Right atrium auricular region (tissue), 2 donors: ENCODE measurements around the gene SMAD9. TPM values are rescaled to one million over a fixed set of nuclear protein-coding genes. Genes with fewer than 3 reads are reported as not detected.

Source experiments
- DNase-seq: peaks from one replicate; pipeline ENCODE4 v3.0.0-alpha.2; 2019; ENCODE audit warnings: low spot score
- H3K27ac ChIP-seq, 2 donors: fragments of 200-600 bp; sonication (generic); 1 replicate in 1 of 2; 2 replicates in 1 of 2; pipeline ENCODE4 v1.5.1; 2016 to 2019
- H3K27me3 ChIP-seq, 2 donors: fragments of 200-600 bp; sonication (generic); one replicate each; pipeline versions ENCODE4 v1.5.1 to v1.6.0; 2017 to 2019
- H3K36me3 ChIP-seq: fragments of 200-600 bp; sonication (generic); one replicate; pipeline ENCODE4 v1.5.1; 2016
- H3K4me1 ChIP-seq, 2 donors: fragments of 200-600 bp; sonication (generic); one replicate each; pipeline versions ENCODE4 v1.5.1 to v1.6.0; 2017 to 2019
- H3K4me3 ChIP-seq, 2 donors: fragments of 200-600 bp; sonication (generic); 1 replicate in 1 of 2; 2 replicates in 1 of 2; pipeline ENCODE4 v1.5.1; 2017 to 2019; ENCODE audit warnings: mild to moderate bottlenecking in 1 of 2, moderate library complexity in 1 of 2
- H3K9me3 ChIP-seq, 2 donors: fragments of 200-600 bp; sonication (generic); one replicate each; pipeline ENCODE4 v1.5.1; 2019
- CTCF ChIP-seq, 2 donors: fragments of 200-600 bp; sonication (generic); IDR thresholded peaks; one replicate each; pipeline ENCODE4 v1.5.1; 2019; ENCODE audit warnings: antibody characterized with exemption in 2 of 2
- total RNA-seq, 2 donors: library from RNA; depleted of rRNA; stranded (reverse); fragments of >200 nt; gene quantifications; one replicate each; pipeline ENCODE4 v1.1.0, GENCODE V29; 2016

The SMAD9 gene
- total RNA-seq, 2 donors from 2014 or later = 3.2 to 15.6 TPM

GRCh38 chr13:36920616-36921185 lies 663 bp upstream of the SMAD9 start:
- Histone ChIP-seq H3K9me3 (no peaks in the 10 kb centered on the region), H3K36me3 (no peaks in the 10 kb centered on the region), H3K27ac (peak overlapping the region; percentile 50 to 62), H3K4me1 (peaks cover 0 to 11% of the 10 kb centered on the region in 2 donors), H3K27me3 (no peaks in the 10 kb centered on the region), H3K4me3 (peak overlapping the region; percentile 66 to 67)
- no peak for TF ChIP-seq CTCF (IDR thresholded peaks at IDR 0.05)
- no peak for DNase-seq

- Histone ChIP-seq H3K27ac (peak overlapping the region; percentile 73), H3K4me1 (peaks cover 0 to 11% of the 10 kb centered on the region in 2 donors), H3K36me3 (no peaks in the 10 kb centered on the region), H3K9me3 (no peaks in the 10 kb centered on the region), H3K4me3 (peak overlapping the region; percentile 66 to 67), H3K27me3 (no peaks in the 10 kb centered on the region)
- TF ChIP-seq CTCF (IDR thresholded peaks at IDR 0.05) = no peak
- DNase-seq = peak; percentile 67
These were observed 736 bp downstream of the SMAD9 start for GRCh38 chr13:36919171-36919832.

GRCh38 chr13:36918246-36919131 lies 1.5 kb downstream of the SMAD9 start:
- H3K9me3 ChIP-seq = no peaks in the 10 kb centered on the region
- H3K4me3 ChIP-seq = peak overlapping the region; percentile 66 to 67
- peak overlapping the region; percentile 73 for H3K27ac ChIP-seq
- TF ChIP-seq CTCF (IDR thresholded peaks at IDR 0.05) = no peak
- DNase-seq = no peak
- peaks cover 0 to 11% of the 10 kb centered on the region in 2 donors for H3K4me1 ChIP-seq
- no peaks in the 10 kb centered on the region for H3K36me3 ChIP-seq
- no peaks in the 10 kb centered on the region for H3K27me3 ChIP-seq

GRCh38 chr13:36917311-36917710 lies 2.7 kb downstream of the SMAD9 start:
- peaks cover 0 to 11% of the 10 kb centered on the region in 2 donors for H3K4me1 ChIP-seq
- H3K27me3 ChIP-seq = no peaks in the 10 kb centered on the region
- no peaks in the 10 kb centered on the region for H3K9me3 ChIP-seq
- no peak for TF ChIP-seq CTCF (IDR thresholded peaks at IDR 0.05)
- no peak overlapping the region for H3K4me3 ChIP-seq
- no peak for DNase-seq
- H3K27ac ChIP-seq = no peak overlapping the region
- no peaks in the 10 kb centered on the region for H3K36me3 ChIP-seq

GRCh38 chr13:36915896-36916640 lies 4.0 kb downstream of the SMAD9 start:
- no peak for TF ChIP-seq CTCF (IDR thresholded peaks at IDR 0.05)
- no peaks in the 10 kb centered on the region for H3K36me3 ChIP-seq
- no peaks in the 10 kb centered on the region for H3K9me3 ChIP-seq
- no peaks in the 10 kb centered on the region for H3K27me3 ChIP-seq
- no peak overlapping the region for H3K4me3 ChIP-seq
- H3K27ac ChIP-seq = no peak overlapping the region
- H3K4me1 ChIP-seq = peaks cover 0 to 11% of the 10 kb centered on the region in 2 donors
- no peak for DNase-seq
